PC-9 (cell line): ENCODE data around the gene EFEMP2. TPM values are rescaled to one million over a fixed set of nuclear protein-coding genes. Genes with fewer than 3 reads are reported as not detected.

Source experiments
- BruUV-seq: library from RNA; stranded (reverse); fragments of 400-500 nt; replicated peaks from 2 replicates; lab custom pipeline; 2021; lab: Mats Ljungman, UMichigan
- CTCF ChIA-PET: fragments of 300-600 bp; sonication (Branson Sonifier 250); formaldehyde crosslinking; loops from one replicate; lab custom pipeline; 2022; ENCODE audit warnings: antibody characterized with exemption; lab: Charles Lee
- POLR2A ChIA-PET: fragments of 300-600 bp; sonication (Branson Sonifier 250); formaldehyde crosslinking; loops from one replicate; lab custom pipeline; 2022; ENCODE audit warnings: antibody characterized with exemption; ENCODE audit not compliant: unreplicated experiment; lab: Charles Lee
- DNase-seq, 2 experiments: peaks; one replicate each; pipeline versions ENCODE4 v3.0.0 to v3.0.0-alpha.2; 2015 to 2022; ENCODE audit warnings: mixed read lengths in 1 of 2
- H2AFZ ChIP-seq: fragments of 200-600 bp; sonication (generic); 2 replicates; pipeline ENCODE4 v1.8.1; 2017; ENCODE audit warnings: antibody characterized with exemption
- H3F3A ChIP-seq: fragments of 200-600 bp; sonication (generic); 2 replicates; pipeline ENCODE4 v1.8.1; 2017; ENCODE audit warnings: antibody characterized with exemption, mild to moderate bottlenecking, low read depth; ENCODE audit not compliant: insufficient read depth
- H3K27ac ChIP-seq: fragments of 200-600 bp; sonication (generic); 2 replicates; pipeline ENCODE4 v1.6.1; 2016; ENCODE audit warnings: mixed run types
- H3K27me3 ChIP-seq: fragments of 200-600 bp; sonication (generic); 2 replicates; pipeline ENCODE4 v1.6.1; 2016; ENCODE audit warnings: low read depth, mixed run types; ENCODE audit not compliant: insufficient read depth
- H3K36me3 ChIP-seq: fragments of 200-600 bp; sonication (generic); 2 replicates; pipeline ENCODE4 v1.6.1; 2016; ENCODE audit warnings: low read depth, mixed run types
- H3K4me1 ChIP-seq: fragments of 200-600 bp; sonication (generic); replicated peaks from 2 replicates; pipeline ENCODE4 v1.6.1; 2016; ENCODE audit warnings: mixed run types; ENCODE audit not compliant: insufficient read depth
- H3K4me2 ChIP-seq: fragments of 200-600 bp; sonication (generic); 2 replicates; pipeline ENCODE4 v1.6.1; 2017; ENCODE audit warnings: mixed run types
- H3K4me3 ChIP-seq: fragments of 200-600 bp; sonication (generic); 2 replicates; pipeline ENCODE4 v1.6.1; 2016; ENCODE audit warnings: mixed run types
- H3K79me2 ChIP-seq: fragments of 200-600 bp; sonication (generic); 2 replicates; pipeline ENCODE4 v1.6.1; 2017; ENCODE audit warnings: low read depth, mixed run types
- H3K9me2 ChIP-seq: fragments of 200-600 bp; sonication (generic); 2 replicates; pipeline ENCODE4 v1.8.1; 2017; ENCODE audit warnings: mild to moderate bottlenecking; ENCODE audit not compliant: insufficient read depth
- H3K9me3 ChIP-seq: fragments of 200-600 bp; sonication (generic); 2 replicates; pipeline ENCODE4 v1.8.1; 2016; ENCODE audit warnings: low read depth; ENCODE audit not compliant: insufficient read depth
- H4K20me1 ChIP-seq: fragments of 200-600 bp; sonication (generic); 2 replicates; pipeline ENCODE4 v1.8.1; 2017; ENCODE audit not compliant: insufficient read depth
- EZH2 ChIP-seq: fragments of 200-600 bp; sonication (generic); IDR thresholded peaks from 2 replicates; pipeline ENCODE4 v1.8.0; 2017; ENCODE audit warnings: antibody characterized with exemption, low read depth
- intact Hi-C: fragments of 100-400 bp; cut with micrococcal nuclease; formaldehyde crosslinking; loops from one replicate; pipeline ENCODE4 v1.10.0; 2022; ENCODE audit not compliant: unreplicated experiment
- total RNA-seq: library from RNA; stranded (reverse); gene quantifications from 2 replicates; pipeline ENCODE4 v1.2.3, GENCODE V29; 2021
- TF ChIP-seq, protein P1 (sequence below): fragments of 200-600 bp; sonication (generic); conservative IDR thresholded peaks from 2 replicates; pipeline ENCODE4 v1.6.1; 2017; ENCODE audit warnings: mixed run types, antibody characterized with exemption, mild to moderate bottlenecking, moderate library complexity

EFEMP2 gene
- total RNA-seq, 1 experiment from 2014 or later = 18.1 TPM

DNA sequence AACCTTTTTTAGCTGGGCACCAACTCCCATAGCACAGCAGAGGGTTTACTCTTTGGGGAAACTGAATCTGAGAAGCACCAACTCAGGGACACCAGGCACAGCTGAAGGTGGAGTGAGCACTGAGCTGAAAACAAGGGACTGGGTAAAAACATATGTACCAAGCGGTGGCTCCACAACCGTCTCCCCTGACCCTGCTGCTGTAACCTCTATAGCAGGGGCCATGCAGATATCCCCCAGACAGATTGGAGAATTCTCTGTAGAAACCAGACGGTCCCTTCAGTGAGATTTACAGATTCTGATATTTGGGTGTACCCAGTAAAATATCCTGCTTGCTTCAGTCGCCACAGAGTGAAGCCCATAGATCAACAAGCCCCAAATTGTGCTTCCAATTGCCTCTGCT lies 43.1 kb downstream of the EFEMP2 start:
- intact Hi-C loops = no loop called here
- BruUV-seq = no TSS peak
- POLR2A ChIA-PET = no interaction called here

DNA sequence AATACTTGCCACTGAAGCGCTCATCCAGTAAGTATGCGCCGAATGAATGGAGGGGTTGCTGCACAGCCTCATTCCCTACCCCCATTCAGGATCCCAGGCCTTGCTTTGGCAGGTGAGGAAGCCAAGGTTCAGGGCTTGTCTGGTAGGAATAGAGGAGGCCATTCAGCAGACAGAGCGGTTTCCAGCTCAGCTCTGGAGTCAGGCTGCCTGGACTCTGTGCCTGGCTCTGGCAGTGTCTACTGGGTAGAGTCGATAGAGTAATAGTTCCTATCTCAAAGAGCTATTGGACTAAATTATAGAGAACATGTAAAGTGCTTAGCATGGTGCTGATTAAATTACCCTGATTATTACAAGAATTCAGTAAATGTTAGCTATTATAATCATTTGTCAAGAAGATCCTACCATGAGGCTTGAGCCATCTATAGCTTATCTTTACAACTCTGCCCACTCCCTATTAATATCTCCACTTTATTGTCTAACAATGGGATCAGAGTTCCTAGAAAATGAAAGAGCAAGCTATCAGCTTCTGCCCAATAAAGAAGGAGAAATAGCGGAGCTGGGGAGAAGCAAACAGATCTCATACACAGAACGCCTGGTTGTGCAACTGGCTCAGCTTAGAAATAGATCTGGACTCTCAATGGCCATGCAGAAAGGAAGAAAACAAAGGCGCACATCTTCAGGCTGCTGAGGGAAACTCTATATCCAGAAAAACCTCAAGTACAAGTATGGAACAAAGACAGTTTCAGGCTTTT lies 45.4 kb downstream of the EFEMP2 start:
- ChIA-PET CTCF (interaction anchor here (0.6 to 0.8 kb wide), 2 partner anchors 56 to 121 kb away, joined by 3 to 8 read pairs; no protein-coding TSS in a partner anchor), POLR2A (interaction anchor here (0.5 to 0.6 kb wide), 2 partner anchors 30 to 535 kb away, joined by 3 to 9 read pairs; no protein-coding TSS in a partner anchor)
- H3K4me2 ChIP-seq = no peak overlapping the region
- no peak overlapping the region for H2AFZ ChIP-seq
- H3K4me3 ChIP-seq = no peak overlapping the region
- H3K9me3 ChIP-seq = no peaks in the 10 kb centered on the region
- no peaks in the 10 kb centered on the region for H3K9me2 ChIP-seq
- no peaks in the 10 kb centered on the region for H4K20me1 ChIP-seq
- H3K79me2 ChIP-seq = no peaks in the 10 kb centered on the region
- TF ChIP-seq EZH2 = no peak
- BruUV-seq = no TSS peak
- intact Hi-C loops = no loop called here
- peaks cover 37% of the 10 kb centered on the region for H3K27me3 ChIP-seq
- no peak for DNase-seq
- H3K36me3 ChIP-seq = no peaks in the 10 kb centered on the region
- H3K27ac ChIP-seq = no peak overlapping the region
- no peaks in the 10 kb centered on the region for H3K4me1 ChIP-seq
- H3F3A ChIP-seq = no peaks in the 10 kb centered on the region

More for the DNA sequence above, 43.1 kb downstream of the EFEMP2 start:
- no peaks in the 10 kb centered on the region for H3K9me3 ChIP-seq
- no peaks in the 10 kb centered on the region for H3K9me2 ChIP-seq
- H3K4me3 ChIP-seq = no peak overlapping the region
- DNase-seq = no peak
- CTCF ChIA-PET = interaction anchor here (0.6 kb wide), 2 partner anchors 95 to 406 kb away, joined by 4 to 5 read pairs; no protein-coding TSS in a partner anchor
- no peaks in the 10 kb centered on the region for H3F3A ChIP-seq
- no peak overlapping the region for H2AFZ ChIP-seq
- TF ChIP-seq, protein P1, sequence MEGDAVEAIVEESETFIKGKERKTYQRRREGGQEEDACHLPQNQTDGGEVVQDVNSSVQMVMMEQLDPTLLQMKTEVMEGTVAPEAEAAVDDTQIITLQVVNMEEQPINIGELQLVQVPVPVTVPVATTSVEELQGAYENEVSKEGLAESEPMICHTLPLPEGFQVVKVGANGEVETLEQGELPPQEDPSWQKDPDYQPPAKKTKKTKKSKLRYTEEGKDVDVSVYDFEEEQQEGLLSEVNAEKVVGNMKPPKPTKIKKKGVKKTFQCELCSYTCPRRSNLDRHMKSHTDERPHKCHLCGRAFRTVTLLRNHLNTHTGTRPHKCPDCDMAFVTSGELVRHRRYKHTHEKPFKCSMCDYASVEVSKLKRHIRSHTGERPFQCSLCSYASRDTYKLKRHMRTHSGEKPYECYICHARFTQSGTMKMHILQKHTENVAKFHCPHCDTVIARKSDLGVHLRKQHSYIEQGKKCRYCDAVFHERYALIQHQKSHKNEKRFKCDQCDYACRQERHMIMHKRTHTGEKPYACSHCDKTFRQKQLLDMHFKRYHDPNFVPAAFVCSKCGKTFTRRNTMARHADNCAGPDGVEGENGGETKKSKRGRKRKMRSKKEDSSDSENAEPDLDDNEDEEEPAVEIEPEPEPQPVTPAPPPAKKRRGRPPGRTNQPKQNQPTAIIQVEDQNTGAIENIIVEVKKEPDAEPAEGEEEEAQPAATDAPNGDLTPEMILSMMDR = no peak
- TF ChIP-seq EZH2 = no peak
- no peaks in the 10 kb centered on the region for H3K36me3 ChIP-seq
- H3K27ac ChIP-seq = no peak overlapping the region
- peaks cover 53% of the 10 kb centered on the region for H3K27me3 ChIP-seq
- H3K4me1 ChIP-seq = no peaks in the 10 kb centered on the region
- H4K20me1 ChIP-seq = no peaks in the 10 kb centered on the region
- no peaks in the 10 kb centered on the region for H3K79me2 ChIP-seq
- no peak overlapping the region for H3K4me2 ChIP-seq

DNA sequence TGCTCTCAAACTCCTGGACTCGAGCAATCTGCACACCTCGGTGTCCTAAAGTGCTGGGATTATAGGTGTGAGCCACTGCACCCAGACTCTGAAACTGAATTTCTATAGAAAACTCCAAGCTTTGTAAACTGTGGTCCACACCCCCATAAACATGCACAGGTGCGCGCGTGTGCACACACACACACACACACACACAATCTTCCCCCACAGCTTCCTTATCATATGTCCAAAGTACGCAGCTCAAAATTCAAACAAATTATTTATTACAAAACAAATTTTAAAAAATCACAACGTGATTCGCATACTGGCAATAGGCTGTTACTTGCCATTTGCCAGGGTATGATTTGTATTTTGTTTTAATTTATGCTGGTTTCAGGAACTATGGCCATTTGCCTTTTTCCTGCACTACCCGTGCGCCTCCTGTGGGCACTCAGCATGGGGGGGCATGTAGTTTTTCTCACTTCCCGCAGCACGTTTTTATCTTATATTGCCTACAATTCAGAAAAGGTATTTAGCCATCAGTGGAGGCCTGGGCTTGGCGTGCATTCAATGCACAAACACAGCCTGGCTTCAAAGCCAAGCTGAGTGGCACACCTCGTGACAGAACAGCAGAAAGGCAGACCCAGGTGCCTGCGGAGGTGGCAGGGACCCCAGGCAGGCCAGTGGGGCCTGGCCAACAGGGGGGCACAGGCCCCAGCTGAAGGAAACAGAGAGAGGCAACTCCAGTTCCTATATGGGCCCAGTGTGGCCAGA lies 49.6 kb downstream of the EFEMP2 start:
- H3K9me2 ChIP-seq = no peaks in the 10 kb centered on the region
- H3K27ac ChIP-seq = no peak overlapping the region
- BruUV-seq = no TSS peak
- ChIA-PET CTCF (interaction anchor here (0.7 kb wide), 2 partner anchors 47 to 710 kb away, joined by 6 to 10 read pairs; no protein-coding TSS in a partner anchor), POLR2A (interaction anchor here (0.6 kb wide), 2 partner anchors 64 to 111 kb away, joined by 3 to 10 read pairs; no protein-coding TSS in a partner anchor)
- H3K9me3 ChIP-seq = no peaks in the 10 kb centered on the region
- H4K20me1 ChIP-seq = no peaks in the 10 kb centered on the region
- no peaks in the 10 kb centered on the region for H3K36me3 ChIP-seq
- H3F3A ChIP-seq = no peaks in the 10 kb centered on the region
- H3K4me1 ChIP-seq = no peaks in the 10 kb centered on the region
- TF ChIP-seq, protein P1 = no peak
- no peak for TF ChIP-seq EZH2
- H3K27me3 ChIP-seq = no peaks in the 10 kb centered on the region
- intact Hi-C loops = no loop called here
- no peak overlapping the region for H2AFZ ChIP-seq
- no peak overlapping the region for H3K4me2 ChIP-seq
- H3K79me2 ChIP-seq = no peaks in the 10 kb centered on the region
- no peak overlapping the region for H3K4me3 ChIP-seq
- no peak for DNase-seq
